Endothelial cell of umbilical vein (primary cell): ENCODE measurements around the gene ING1. TPM values are rescaled to one million over a fixed set of nuclear protein-coding genes. Genes with fewer than 3 reads are reported as not detected.

Experiments
- BruUV-seq: library from RNA; stranded (reverse); fragments of 400-500 nt; replicated peaks from 2 replicates; lab custom pipeline; 2021; lab: Mats Ljungman, UMichigan
- CTCF ChIA-PET: fragments of 300-600, 350-600 bp; sonication (Branson Sonifier 250); formaldehyde crosslinking; loops from one replicate; lab custom pipeline; 2021; ENCODE audit warnings: antibody characterized with exemption, inconsistent platforms; lab: Charles Lee
- POLR2A ChIA-PET: fragments of 300-600, 350-600 bp; sonication (Branson Sonifier 250); formaldehyde crosslinking; loops from one replicate; lab custom pipeline; 2021; ENCODE audit warnings: antibody characterized with exemption, inconsistent platforms; lab: Charles Lee
- DNase-seq: peaks from one replicate; pipeline ENCODE4 v3.0.0-alpha.2; 2011; ENCODE audit warnings: low read depth, low spot score
- FAIRE-seq: peaks from 2 replicates; lab custom pipeline; 2011; peaks lifted over from hg19 to GRCh38; lab: Jason Lieb, UNC
- H2AFZ ChIP-seq: 2 replicates; pipeline ENCODE4 v1.6.0; 2012; ENCODE audit warnings: low read depth, low read length, control low read depth, inconsistent platforms
- H3K27ac ChIP-seq: 2 replicates; pipeline ENCODE4 v1.5.1; 2011; ENCODE audit warnings: low read depth, mild to moderate bottlenecking, control low read depth, low read length, moderate library complexity; ENCODE audit not compliant: insufficient read depth
- H3K27me3 ChIP-seq, 2 experiments: 2 replicates each; pipeline versions ENCODE4 v1.6.0 to v1.6.1; 2011; ENCODE audit warnings: low read length in 2 of 2, mixed read lengths in 1 of 2; ENCODE audit not compliant: control insufficient read depth in 2 of 2, insufficient read depth in 2 of 2
- H3K36me3 ChIP-seq, 2 experiments: 2 replicates in 1 of 2; 3 replicates in 1 of 2; pipeline ENCODE4 v1.5.1; 2011; ENCODE audit warnings: low read length in 2 of 2, mild to moderate bottlenecking in 1 of 2, moderate library complexity in 1 of 2; ENCODE audit not compliant: control insufficient read depth in 2 of 2, insufficient read depth in 2 of 2; ENCODE audit errors: extremely low read depth in 1 of 2
- H3K4me1 ChIP-seq: 3 replicates; pipeline ENCODE4 v1.5.1; 2011; ENCODE audit warnings: mild to moderate bottlenecking, low read length; ENCODE audit not compliant: control insufficient read depth, insufficient read depth; ENCODE audit errors: extremely low read depth
- H3K4me2 ChIP-seq: 2 replicates; pipeline ENCODE4 v1.6.1; 2011; ENCODE audit warnings: low read length, control low read depth, mixed read lengths; ENCODE audit not compliant: insufficient read depth
- H3K4me3 ChIP-seq, 3 experiments: fragments of 200-600 bp in 1 of 3; sonication (generic), shearing (Covaris generic) in 1 of 3; replicated peaks in 1 of 3; 2 replicates each; pipeline ENCODE4 v1.5.1; 2011 to 2016; ENCODE audit warnings: control low read depth in 3 of 3, low read length in 3 of 3, mild to moderate bottlenecking in 2 of 3, inconsistent platforms in 1 of 3, low read depth in 1 of 3, moderate library complexity in 1 of 3; ENCODE audit not compliant: insufficient read depth in 1 of 3
- H3K79me2 ChIP-seq: 2 replicates; pipeline ENCODE4 v1.6.0; 2012; ENCODE audit warnings: low read length, inconsistent platforms; ENCODE audit not compliant: control insufficient read depth, insufficient read depth
- H3K9ac ChIP-seq: replicated peaks from 2 replicates; pipeline ENCODE3; 2011; ENCODE audit warnings: low read length, control low read depth; ENCODE audit not compliant: insufficient read depth; ENCODE audit errors: extremely low read depth
- H3K9me1 ChIP-seq: replicated peaks from 3 replicates; pipeline ENCODE4 v1.6.0; 2011; ENCODE audit warnings: mild to moderate bottlenecking, low read length; ENCODE audit not compliant: control insufficient read depth, insufficient read depth; ENCODE audit errors: extremely low read depth
- H3K9me3 ChIP-seq: replicated peaks from 2 replicates; pipeline ENCODE4 v1.5.1; 2012; ENCODE audit warnings: low read length, inconsistent platforms; ENCODE audit not compliant: control insufficient read depth, insufficient read depth
- H4K20me1 ChIP-seq: replicated peaks from 2 replicates; pipeline ENCODE3; 2011; ENCODE audit warnings: mild to moderate bottlenecking, low read length; ENCODE audit not compliant: control insufficient read depth, insufficient read depth; ENCODE audit errors: extremely low read depth
- EZH2 ChIP-seq: IDR thresholded peaks from 2 replicates; pipeline ENCODE4 v1.6.1; 2012; ENCODE audit warnings: borderline replicate concordance, low read depth, mild to moderate bottlenecking, moderate library complexity, low read length, inconsistent platforms; ENCODE audit not compliant: severe bottlenecking
- FOS ChIP-seq: IDR thresholded peaks from 2 replicates; pipeline ENCODE4 v1.6.1; 2011; ENCODE audit warnings: mild to moderate bottlenecking, low read length, moderate library complexity, borderline replicate concordance; ENCODE audit not compliant: insufficient read depth
- GATA2 ChIP-seq: IDR thresholded peaks from 2 replicates; pipeline ENCODE4 v1.7.0; 2011; ENCODE audit warnings: low read depth, mild to moderate bottlenecking, moderate library complexity, mixed read lengths, low read length; ENCODE audit not compliant: insufficient read length, insufficient read depth
- JUN ChIP-seq: IDR thresholded peaks from 2 replicates; pipeline ENCODE4 v1.6.1; 2011; ENCODE audit warnings: borderline replicate concordance, low read depth; ENCODE audit not compliant: insufficient read length, insufficient read depth
- MYC ChIP-seq: IDR thresholded peaks from one replicate; pipeline ENCODE4 v1.6.1; 2011; ENCODE audit warnings: mild to moderate bottlenecking, low read depth, low read length
- POLR2A ChIP-seq: IDR thresholded peaks from 2 replicates; pipeline ENCODE4 v1.6.1; 2012; ENCODE audit warnings: low read depth, mild to moderate bottlenecking, control low read depth, low read length
- POLR2AphosphoS5 ChIP-seq: IDR thresholded peaks from 2 replicates; pipeline ENCODE4 v1.6.1; 2012; ENCODE audit warnings: low read depth, mild to moderate bottlenecking, control low read depth, low read length, moderate library complexity; ENCODE audit not compliant: insufficient read depth
- dilution Hi-C: fragments of 300-500 bp; cut with MboI; formaldehyde crosslinking; loops from one replicate; pipeline ENCODE4 v1.15.0; 2019; ENCODE audit warnings: low sequenced_read_pairs; ENCODE audit not compliant: extremely low pct_ligation_motif_present
- intact Hi-C: fragments of 100-400 bp; cut with micrococcal nuclease; formaldehyde crosslinking; loops from one replicate; pipeline ENCODE4 v1.10.0; 2022
- polyA plus RNA-seq, 4 experiments: library from polyadenylated mRNA; depleted of rRNA in 3 of 4; stranded (reverse) in 3 of 4; unstranded in 1 of 4; fragments of >200 nt; gene quantifications; 2 replicates each; pipeline versions ENCODE4 v1.2.1 to v1.2.3, GENCODE V29; 2011 to 2012; ENCODE audit warnings: missing spikeins in 1 of 4
- total RNA-seq: library from RNA; stranded (reverse); gene quantifications from 2 replicates; pipeline ENCODE4 v1.2.3, GENCODE V29; 2021
- TF ChIP-seq, protein P1 (sequence below), 2 donors: IDR thresholded peaks; 1 replicate in 1 of 2; 2 replicates in 1 of 2; pipeline ENCODE4 v1.5.1; 2011; ENCODE audit warnings: low read length in 2 of 2, mild to moderate bottlenecking in 2 of 2, moderate library complexity in 2 of 2, control low read depth in 1 of 2, inconsistent platforms in 1 of 2, low read depth in 1 of 2; ENCODE audit not compliant: insufficient read depth in 1 of 2; ENCODE audit errors: extremely low read depth in 1 of 2
- TF ChIP-seq, protein P2 (sequence below): IDR thresholded peaks from 2 replicates; pipeline ENCODE4 v1.6.1; 2011; ENCODE audit not compliant: insufficient read depth, insufficient read length

Gene ING1
- total and polyA plus RNA-seq, 2 donors (not counting 3 experiments of a cell fraction or from before 2014, with no cell fraction given) = 10.4 to 10.9 TPM

DNA sequence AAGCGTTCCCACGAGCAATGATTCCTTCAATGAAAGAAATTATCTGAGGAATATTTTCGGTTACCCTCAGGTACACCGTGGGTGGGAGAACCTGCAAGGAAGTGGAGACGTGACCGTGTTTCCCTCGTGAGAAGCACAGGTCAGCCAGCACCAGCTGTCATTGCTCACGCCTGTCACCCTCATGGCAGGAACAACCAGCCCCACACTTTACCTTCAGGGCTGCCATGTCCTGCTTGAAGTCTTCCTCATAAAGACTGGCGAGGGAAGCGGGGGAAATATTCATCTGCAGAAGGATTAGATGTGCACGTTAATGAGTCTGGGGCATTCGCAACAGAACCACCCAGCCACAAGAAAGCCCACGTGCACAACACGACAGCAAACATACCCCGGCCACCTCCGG is 25.8 kb upstream of the ING1 start:
- no peak overlapping the region for H2AFZ ChIP-seq
- TF ChIP-seq MYC = no peak
- TF ChIP-seq FOS = no peak
- TF ChIP-seq POLR2AphosphoS5 = no peak
- TF ChIP-seq, protein P1, sequence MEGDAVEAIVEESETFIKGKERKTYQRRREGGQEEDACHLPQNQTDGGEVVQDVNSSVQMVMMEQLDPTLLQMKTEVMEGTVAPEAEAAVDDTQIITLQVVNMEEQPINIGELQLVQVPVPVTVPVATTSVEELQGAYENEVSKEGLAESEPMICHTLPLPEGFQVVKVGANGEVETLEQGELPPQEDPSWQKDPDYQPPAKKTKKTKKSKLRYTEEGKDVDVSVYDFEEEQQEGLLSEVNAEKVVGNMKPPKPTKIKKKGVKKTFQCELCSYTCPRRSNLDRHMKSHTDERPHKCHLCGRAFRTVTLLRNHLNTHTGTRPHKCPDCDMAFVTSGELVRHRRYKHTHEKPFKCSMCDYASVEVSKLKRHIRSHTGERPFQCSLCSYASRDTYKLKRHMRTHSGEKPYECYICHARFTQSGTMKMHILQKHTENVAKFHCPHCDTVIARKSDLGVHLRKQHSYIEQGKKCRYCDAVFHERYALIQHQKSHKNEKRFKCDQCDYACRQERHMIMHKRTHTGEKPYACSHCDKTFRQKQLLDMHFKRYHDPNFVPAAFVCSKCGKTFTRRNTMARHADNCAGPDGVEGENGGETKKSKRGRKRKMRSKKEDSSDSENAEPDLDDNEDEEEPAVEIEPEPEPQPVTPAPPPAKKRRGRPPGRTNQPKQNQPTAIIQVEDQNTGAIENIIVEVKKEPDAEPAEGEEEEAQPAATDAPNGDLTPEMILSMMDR (IDR thresholded peaks at IDR 0.05; ENCODE audit: extremely low read depth in 1 of 2, insufficient read depth in 1 of 2, low read depth in 1 of 2, low read length in 2 of 2) = no peak
- TF ChIP-seq, protein P2, sequence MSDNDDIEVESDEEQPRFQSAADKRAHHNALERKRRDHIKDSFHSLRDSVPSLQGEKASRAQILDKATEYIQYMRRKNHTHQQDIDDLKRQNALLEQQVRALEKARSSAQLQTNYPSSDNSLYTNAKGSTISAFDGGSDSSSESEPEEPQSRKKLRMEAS = no peak
- TF ChIP-seq POLR2A = no peak
- TF ChIP-seq JUN = no peak
- no peak for TF ChIP-seq EZH2
- TF ChIP-seq GATA2 = no peak
- H3K27me3 ChIP-seq = no peaks in the 10 kb centered on the region
- no peaks in the 10 kb centered on the region for H3K79me2 ChIP-seq
- DNase-seq (no peak), FAIRE-seq (no peak)
- H3K9me3 ChIP-seq = no peaks in the 10 kb centered on the region
- H3K4me1 ChIP-seq = no peaks in the 10 kb centered on the region
- peaks cover 9 to 13% of the 10 kb centered on the region in 2 experiments for H3K36me3 ChIP-seq
- H3K4me2 ChIP-seq = no peak overlapping the region
- dilution Hi-C loops = no loop called here
- no peak overlapping the region for H3K27ac ChIP-seq
- no TSS peak for BruUV-seq
- no peaks in the 10 kb centered on the region for H4K20me1 ChIP-seq
- no peak overlapping the region for H3K9ac ChIP-seq
- H3K4me3 ChIP-seq = no peak overlapping the region
- intact Hi-C loops = no loop called here
- CTCF ChIA-PET = no interaction called here
- no peaks in the 10 kb centered on the region for H3K9me1 ChIP-seq
- POLR2A ChIA-PET = no interaction called here
